WTC11 (cell line): ENCODE measurements around the gene GLRA1. TPM values are rescaled to one million over a fixed set of nuclear protein-coding genes. Genes with fewer than 3 reads are reported as not detected.

Experiments
- ATAC-seq: fragments of 200-7000 bp; cut with Tn5 transposase; 2 replicates; pipeline ENCODE4 v1.10.0; 2021; ENCODE audit warnings: mild to moderate bottlenecking, moderate library complexity
- CTCF ChIA-PET: fragments of 300-600 bp; sonication (Branson Sonifier 250); formaldehyde crosslinking; loops from one replicate; lab custom pipeline; 2021; ENCODE audit warnings: antibody characterized with exemption; lab: Charles Lee
- POLR2A ChIA-PET: fragments of 350-600 bp; sonication (Branson Sonifier 250); formaldehyde crosslinking; loops from one replicate; lab custom pipeline; 2021; ENCODE audit warnings: antibody characterized with exemption; lab: Charles Lee
- DNase-seq: peaks from one replicate; pipeline ENCODE4 v3.0.0; 2021; ENCODE audit warnings: low spot score
- H3K27ac Mint-ChIP-seq: 2 replicates; pipeline ENCODE4 v1.8.0; 2021; ENCODE audit warnings: mixed read lengths
- H3K27me3 Mint-ChIP-seq: 2 replicates; pipeline ENCODE4 v1.8.0; 2021; ENCODE audit warnings: low read depth, mild to moderate bottlenecking, moderate library complexity, mixed read lengths
- H3K36me3 Mint-ChIP-seq: 2 replicates; pipeline ENCODE4 v1.8.0; 2021; ENCODE audit warnings: mixed read lengths
- H3K4me1 Mint-ChIP-seq: 2 replicates; pipeline ENCODE4 v1.8.0; 2022; ENCODE audit warnings: mixed read lengths
- H3K4me3 Mint-ChIP-seq: 2 replicates; pipeline ENCODE4 v1.8.0; 2021; ENCODE audit warnings: mild to moderate bottlenecking, moderate library complexity, mixed read lengths
- H3K9me3 Mint-ChIP-seq: 2 replicates; pipeline ENCODE4 v1.8.0; 2021; ENCODE audit warnings: mixed read lengths
- CBFB ChIP-seq: sonication (generic); formaldehyde crosslinking; IDR thresholded peaks from 2 replicates; pipeline ENCODE4 v1.8.1; 2022; ENCODE audit warnings: mild to moderate bottlenecking, low read depth, missing genetic modification reagents
- CREB1 ChIP-seq: sonication (generic); formaldehyde crosslinking; IDR thresholded peaks from 2 replicates; pipeline ENCODE4 v1.8.0; 2023; ENCODE audit warnings: mild to moderate bottlenecking, missing genetic modification reagents
- ELF4 ChIP-seq: sonication (generic); formaldehyde crosslinking; IDR thresholded peaks from 2 replicates; pipeline ENCODE4 v1.8.1; 2022; ENCODE audit warnings: low read depth, mild to moderate bottlenecking, moderate library complexity, missing genetic modification reagents
- FOXK1 ChIP-seq: sonication (generic); formaldehyde crosslinking; IDR thresholded peaks from 2 replicates; pipeline ENCODE4 v1.8.0; 2022; ENCODE audit warnings: mild to moderate bottlenecking, moderate library complexity, missing genetic modification reagents
- FOXP1 ChIP-seq: sonication (generic); formaldehyde crosslinking; IDR thresholded peaks from 2 replicates; pipeline ENCODE4 v1.8.0; 2022; ENCODE audit warnings: missing genetic modification reagents, mild to moderate bottlenecking, moderate library complexity, borderline replicate concordance
- GRHL2 ChIP-seq: fragments of 250-450 bp; sonication (Bioruptor Pico); IDR thresholded peaks from 2 replicates; pipeline ENCODE4 v1.8.0; 2022; ENCODE audit warnings: mild to moderate bottlenecking, moderate library complexity; ENCODE audit not compliant: insufficient replicate concordance, severe bottlenecking
- GTF2I ChIP-seq: fragments of 250-450 bp; sonication (Bioruptor Pico); conservative IDR thresholded peaks from 2 replicates; pipeline ENCODE4 v1.4.0; 2021; ENCODE audit warnings: mild to moderate bottlenecking
- HMGA2 ChIP-seq: fragments of 250-450 bp; sonication (Bioruptor Pico); IDR thresholded peaks from 2 replicates; pipeline ENCODE4 v1.4.0; 2021; ENCODE audit warnings: mild to moderate bottlenecking, moderate library complexity
- NFATC4 ChIP-seq: fragments of 250-450 bp; sonication (Bioruptor Pico); IDR thresholded peaks from 2 replicates; pipeline ENCODE4 v1.9.0; 2021; ENCODE audit warnings: mild to moderate bottlenecking
- NR2C2 ChIP-seq: sonication (generic); formaldehyde crosslinking; IDR thresholded peaks from 2 replicates; pipeline ENCODE4 v1.8.0; 2022; ENCODE audit warnings: mild to moderate bottlenecking, missing genetic modification reagents
- SMAD3 ChIP-seq: sonication (generic); formaldehyde crosslinking; IDR thresholded peaks from 2 replicates; pipeline ENCODE4 v1.8.0; 2022; ENCODE audit warnings: missing genetic modification reagents, mild to moderate bottlenecking, borderline replicate concordance
- TCF7 ChIP-seq: sonication (generic); formaldehyde crosslinking; IDR thresholded peaks from 2 replicates; pipeline ENCODE4 v1.8.0; 2022; ENCODE audit warnings: mild to moderate bottlenecking, low read depth, missing genetic modification reagents, moderate library complexity
- TEAD1 ChIP-seq: sonication (generic); formaldehyde crosslinking; IDR thresholded peaks from 2 replicates; pipeline ENCODE4 v1.8.0; 2022; ENCODE audit warnings: mild to moderate bottlenecking, missing genetic modification reagents
- TP53 ChIP-seq: sonication (generic); formaldehyde crosslinking; IDR thresholded peaks from 2 replicates; pipeline ENCODE4 v1.8.1; 2023; ENCODE audit warnings: mild to moderate bottlenecking, missing genetic modification reagents
- ZNF121 ChIP-seq: sonication (generic); formaldehyde crosslinking; IDR thresholded peaks from 2 replicates; pipeline ENCODE4 v1.8.0; 2023; ENCODE audit warnings: missing genetic modification reagents
- ZNF232 ChIP-seq: sonication (generic); formaldehyde crosslinking; IDR thresholded peaks from 2 replicates; pipeline ENCODE4 v1.8.0; 2022; ENCODE audit warnings: mild to moderate bottlenecking, missing genetic modification reagents
- ZNF396 ChIP-seq: fragments of 250-450 bp; sonication (Bioruptor Pico); IDR thresholded peaks from 2 replicates; pipeline ENCODE4 v1.8.0; 2021; ENCODE audit warnings: mild to moderate bottlenecking, moderate library complexity, borderline replicate concordance
- ZNF423 ChIP-seq: fragments of 250-450 bp; sonication (Bioruptor Pico); IDR thresholded peaks from 2 replicates; pipeline ENCODE4 v2.1.2; 2022; ENCODE audit warnings: mild to moderate bottlenecking, moderate library complexity
- ZNF671 ChIP-seq: fragments of 250-450 bp; sonication (Bioruptor Pico); IDR thresholded peaks from 2 replicates; pipeline ENCODE4 v1.8.0; 2021; ENCODE audit warnings: mild to moderate bottlenecking
- total RNA-seq: library from RNA; stranded (reverse); gene quantifications from 3 replicates; pipeline ENCODE4 v1.2.3, GENCODE V29; 2021
- TF ChIP-seq, protein P1 (sequence below): sonication (generic); formaldehyde crosslinking; IDR thresholded peaks from 2 replicates; pipeline ENCODE4 v1.8.0; 2023; ENCODE audit warnings: missing genetic modification reagents, mild to moderate bottlenecking, borderline replicate concordance
- TF ChIP-seq, protein P2 (sequence below): fragments of 200-600 bp; IDR thresholded peaks from 2 replicates; pipeline ENCODE4 v1.8.0; 2022; ENCODE audit warnings: antibody characterized with exemption
- TF ChIP-seq, protein P3 (sequence below): sonication (generic); formaldehyde crosslinking; IDR thresholded peaks from 2 replicates; pipeline ENCODE4 v1.8.1; 2023; ENCODE audit warnings: mild to moderate bottlenecking, missing genetic modification reagents, moderate library complexity
- TF ChIP-seq, protein P4 (sequence below): sonication (generic); formaldehyde crosslinking; IDR thresholded peaks from 2 replicates; pipeline ENCODE4 v1.8.0; 2023; ENCODE audit warnings: mild to moderate bottlenecking, missing genetic modification reagents
- TF ChIP-seq, protein P5 (sequence below): fragments of 250-450 bp; sonication (Bioruptor Pico); IDR thresholded peaks from 2 replicates; pipeline ENCODE4 v2.1.2; 2022; ENCODE audit warnings: mild to moderate bottlenecking, moderate library complexity

GLRA1 gene
- total RNA-seq, 1 experiment from 2014 or later, result not detected

DNA sequence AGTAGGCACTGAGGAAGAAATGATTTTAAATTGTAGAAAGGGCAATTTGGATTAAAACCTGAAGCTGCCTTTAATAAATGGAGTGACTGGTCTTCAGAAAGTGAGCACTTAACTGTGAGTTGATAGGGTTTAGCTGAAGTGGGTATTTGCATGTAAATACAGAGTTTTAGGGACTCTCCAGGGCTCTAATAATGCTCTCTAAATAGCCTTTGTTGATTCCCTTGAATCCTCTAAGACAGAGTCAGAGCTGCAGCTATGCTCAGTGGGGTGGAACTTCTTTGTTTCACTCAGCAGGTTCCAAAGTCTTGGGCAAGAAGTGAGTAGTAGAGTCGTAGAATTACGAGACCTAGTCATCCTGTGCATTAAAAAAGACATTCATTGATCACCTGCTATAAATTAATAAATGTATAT is 21.4 kb downstream of the GLRA1 start:
- ATAC-seq (peak; percentile 97), DNase-seq (peak; percentile 40)
- Mint-ChIP-seq H3K27me3 (peaks cover 100% of the 10 kb centered on the region), H3K4me3 (no peak overlapping the region), H3K27ac (no peak overlapping the region), H3K9me3 (no peaks in the 10 kb centered on the region), H3K36me3 (no peaks in the 10 kb centered on the region), H3K4me1 (peaks cover 29% of the 10 kb centered on the region)
- TF ChIP-seq FOXK1 (CRISPR knock-in tag), result 0 out of 2 replicates have a peak, but pooled peaks have one; percentile 32
- TF ChIP-seq TP53, result no peak
- TF ChIP-seq, protein P1, sequence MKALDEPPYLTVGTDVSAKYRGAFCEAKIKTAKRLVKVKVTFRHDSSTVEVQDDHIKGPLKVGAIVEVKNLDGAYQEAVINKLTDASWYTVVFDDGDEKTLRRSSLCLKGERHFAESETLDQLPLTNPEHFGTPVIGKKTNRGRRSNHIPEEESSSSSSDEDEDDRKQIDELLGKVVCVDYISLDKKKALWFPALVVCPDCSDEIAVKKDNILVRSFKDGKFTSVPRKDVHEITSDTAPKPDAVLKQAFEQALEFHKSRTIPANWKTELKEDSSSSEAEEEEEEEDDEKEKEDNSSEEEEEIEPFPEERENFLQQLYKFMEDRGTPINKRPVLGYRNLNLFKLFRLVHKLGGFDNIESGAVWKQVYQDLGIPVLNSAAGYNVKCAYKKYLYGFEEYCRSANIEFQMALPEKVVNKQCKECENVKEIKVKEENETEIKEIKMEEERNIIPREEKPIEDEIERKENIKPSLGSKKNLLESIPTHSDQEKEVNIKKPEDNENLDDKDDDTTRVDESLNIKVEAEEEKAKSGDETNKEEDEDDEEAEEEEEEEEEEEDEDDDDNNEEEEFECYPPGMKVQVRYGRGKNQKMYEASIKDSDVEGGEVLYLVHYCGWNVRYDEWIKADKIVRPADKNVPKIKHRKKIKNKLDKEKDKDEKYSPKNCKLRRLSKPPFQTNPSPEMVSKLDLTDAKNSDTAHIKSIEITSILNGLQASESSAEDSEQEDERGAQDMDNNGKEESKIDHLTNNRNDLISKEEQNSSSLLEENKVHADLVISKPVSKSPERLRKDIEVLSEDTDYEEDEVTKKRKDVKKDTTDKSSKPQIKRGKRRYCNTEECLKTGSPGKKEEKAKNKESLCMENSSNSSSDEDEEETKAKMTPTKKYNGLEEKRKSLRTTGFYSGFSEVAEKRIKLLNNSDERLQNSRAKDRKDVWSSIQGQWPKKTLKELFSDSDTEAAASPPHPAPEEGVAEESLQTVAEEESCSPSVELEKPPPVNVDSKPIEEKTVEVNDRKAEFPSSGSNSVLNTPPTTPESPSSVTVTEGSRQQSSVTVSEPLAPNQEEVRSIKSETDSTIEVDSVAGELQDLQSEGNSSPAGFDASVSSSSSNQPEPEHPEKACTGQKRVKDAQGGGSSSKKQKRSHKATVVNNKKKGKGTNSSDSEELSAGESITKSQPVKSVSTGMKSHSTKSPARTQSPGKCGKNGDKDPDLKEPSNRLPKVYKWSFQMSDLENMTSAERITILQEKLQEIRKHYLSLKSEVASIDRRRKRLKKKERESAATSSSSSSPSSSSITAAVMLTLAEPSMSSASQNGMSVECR, result no peak
- TF ChIP-seq NFATC4, result no peak
- no peak for TF ChIP-seq SMAD3
- no peak; the same call in 1 of the 2 replicates for TF ChIP-seq GTF2I (CRISPR knock-in tag)
- TF ChIP-seq, protein P2, sequence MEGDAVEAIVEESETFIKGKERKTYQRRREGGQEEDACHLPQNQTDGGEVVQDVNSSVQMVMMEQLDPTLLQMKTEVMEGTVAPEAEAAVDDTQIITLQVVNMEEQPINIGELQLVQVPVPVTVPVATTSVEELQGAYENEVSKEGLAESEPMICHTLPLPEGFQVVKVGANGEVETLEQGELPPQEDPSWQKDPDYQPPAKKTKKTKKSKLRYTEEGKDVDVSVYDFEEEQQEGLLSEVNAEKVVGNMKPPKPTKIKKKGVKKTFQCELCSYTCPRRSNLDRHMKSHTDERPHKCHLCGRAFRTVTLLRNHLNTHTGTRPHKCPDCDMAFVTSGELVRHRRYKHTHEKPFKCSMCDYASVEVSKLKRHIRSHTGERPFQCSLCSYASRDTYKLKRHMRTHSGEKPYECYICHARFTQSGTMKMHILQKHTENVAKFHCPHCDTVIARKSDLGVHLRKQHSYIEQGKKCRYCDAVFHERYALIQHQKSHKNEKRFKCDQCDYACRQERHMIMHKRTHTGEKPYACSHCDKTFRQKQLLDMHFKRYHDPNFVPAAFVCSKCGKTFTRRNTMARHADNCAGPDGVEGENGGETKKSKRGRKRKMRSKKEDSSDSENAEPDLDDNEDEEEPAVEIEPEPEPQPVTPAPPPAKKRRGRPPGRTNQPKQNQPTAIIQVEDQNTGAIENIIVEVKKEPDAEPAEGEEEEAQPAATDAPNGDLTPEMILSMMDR, result no peak
- TF ChIP-seq ZNF232 (CRISPR knock-in tag), result no peak
- no peak for TF ChIP-seq HMGA2
- no peak for TF ChIP-seq ZNF121 (CRISPR knock-in tag)
- TF ChIP-seq GRHL2 (CRISPR knock-in tag), result no peak
- no peak for TF ChIP-seq CREB1 (CRISPR knock-in tag)
- peak; percentile 67 for TF ChIP-seq ZNF423 (CRISPR knock-in tag)
- TF ChIP-seq FOXP1 (CRISPR knock-in tag), result no peak
- peak; percentile 39; the same call in 1 of the 2 replicates for TF ChIP-seq TEAD1
- TF ChIP-seq, protein P3, sequence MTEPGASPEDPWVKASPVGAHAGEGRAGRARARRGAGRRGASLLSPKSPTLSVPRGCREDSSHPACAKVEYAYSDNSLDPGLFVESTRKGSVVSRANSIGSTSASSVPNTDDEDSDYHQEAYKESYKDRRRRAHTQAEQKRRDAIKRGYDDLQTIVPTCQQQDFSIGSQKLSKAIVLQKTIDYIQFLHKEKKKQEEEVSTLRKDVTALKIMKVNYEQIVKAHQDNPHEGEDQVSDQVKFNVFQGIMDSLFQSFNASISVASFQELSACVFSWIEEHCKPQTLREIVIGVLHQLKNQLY (CRISPR knock-in tag), result no peak
- TF ChIP-seq NR2C2 (CRISPR knock-in tag), result no peak
- POLR2A ChIA-PET, result interaction anchor here (1.0 kb wide), 1 partner anchor 15 kb away, joined by 3 read pairs; no protein-coding TSS in a partner anchor
- CTCF ChIA-PET, result interaction anchor here (0.7 to 2.1 kb wide), 6 partner anchors 14 to 446 kb away, joined by 3 to 9 read pairs (median 6); partner anchors contain the start of gene GLRA1

DNA sequence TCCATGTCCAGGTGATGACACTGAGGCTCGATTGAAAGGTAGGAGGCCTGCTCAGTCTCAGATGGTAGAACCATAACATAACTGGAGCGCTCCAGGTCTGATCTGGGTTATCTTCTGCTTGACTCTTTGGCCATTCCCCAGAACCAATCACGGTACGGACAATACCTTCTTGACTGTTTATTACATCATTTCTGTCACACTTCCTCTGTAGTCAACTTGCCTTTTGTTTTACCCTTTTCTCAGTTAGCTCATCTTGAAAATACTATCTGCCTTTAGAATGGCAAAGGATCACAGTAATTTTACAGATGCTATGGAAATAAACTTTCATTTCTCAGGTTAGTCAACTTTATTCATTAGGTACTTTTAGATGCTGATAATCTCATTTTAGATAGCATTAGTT is 22.4 kb downstream of the GLRA1 start:
- ChIA-PET CTCF (interaction anchor here (2.1 kb wide), 1 partner anchor 241 kb away, joined by 9 read pairs; no protein-coding TSS in a partner anchor), POLR2A (no interaction called here)
- ATAC-seq (no peak), DNase-seq (no peak)
- Mint-ChIP-seq H3K36me3 (no peaks in the 10 kb centered on the region), H3K27me3 (peaks cover 100% of the 10 kb centered on the region), H3K4me1 (peaks cover 29% of the 10 kb centered on the region), H3K27ac (no peak overlapping the region), H3K4me3 (no peak overlapping the region), H3K9me3 (no peaks in the 10 kb centered on the region)
- TF ChIP-seq, protein P2, result no peak
- TF ChIP-seq FOXP1 (CRISPR knock-in tag) (no peak), ZNF671 (CRISPR knock-in tag) (no peak), HMGA2 (no peak), ELF4 (CRISPR knock-in tag) (no peak), CBFB (CRISPR knock-in tag) (no peak), ZNF396 (CRISPR knock-in tag) (no peak), TCF7 (CRISPR knock-in tag) (no peak)
- TF ChIP-seq, protein P4, sequence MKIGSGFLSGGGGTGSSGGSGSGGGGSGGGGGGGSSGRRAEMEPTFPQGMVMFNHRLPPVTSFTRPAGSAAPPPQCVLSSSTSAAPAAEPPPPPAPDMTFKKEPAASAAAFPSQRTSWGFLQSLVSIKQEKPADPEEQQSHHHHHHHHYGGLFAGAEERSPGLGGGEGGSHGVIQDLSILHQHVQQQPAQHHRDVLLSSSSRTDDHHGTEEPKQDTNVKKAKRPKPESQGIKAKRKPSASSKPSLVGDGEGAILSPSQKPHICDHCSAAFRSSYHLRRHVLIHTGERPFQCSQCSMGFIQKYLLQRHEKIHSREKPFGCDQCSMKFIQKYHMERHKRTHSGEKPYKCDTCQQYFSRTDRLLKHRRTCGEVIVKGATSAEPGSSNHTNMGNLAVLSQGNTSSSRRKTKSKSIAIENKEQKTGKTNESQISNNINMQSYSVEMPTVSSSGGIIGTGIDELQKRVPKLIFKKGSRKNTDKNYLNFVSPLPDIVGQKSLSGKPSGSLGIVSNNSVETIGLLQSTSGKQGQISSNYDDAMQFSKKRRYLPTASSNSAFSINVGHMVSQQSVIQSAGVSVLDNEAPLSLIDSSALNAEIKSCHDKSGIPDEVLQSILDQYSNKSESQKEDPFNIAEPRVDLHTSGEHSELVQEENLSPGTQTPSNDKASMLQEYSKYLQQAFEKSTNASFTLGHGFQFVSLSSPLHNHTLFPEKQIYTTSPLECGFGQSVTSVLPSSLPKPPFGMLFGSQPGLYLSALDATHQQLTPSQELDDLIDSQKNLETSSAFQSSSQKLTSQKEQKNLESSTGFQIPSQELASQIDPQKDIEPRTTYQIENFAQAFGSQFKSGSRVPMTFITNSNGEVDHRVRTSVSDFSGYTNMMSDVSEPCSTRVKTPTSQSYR, result no peak
- TF ChIP-seq, protein P5, sequence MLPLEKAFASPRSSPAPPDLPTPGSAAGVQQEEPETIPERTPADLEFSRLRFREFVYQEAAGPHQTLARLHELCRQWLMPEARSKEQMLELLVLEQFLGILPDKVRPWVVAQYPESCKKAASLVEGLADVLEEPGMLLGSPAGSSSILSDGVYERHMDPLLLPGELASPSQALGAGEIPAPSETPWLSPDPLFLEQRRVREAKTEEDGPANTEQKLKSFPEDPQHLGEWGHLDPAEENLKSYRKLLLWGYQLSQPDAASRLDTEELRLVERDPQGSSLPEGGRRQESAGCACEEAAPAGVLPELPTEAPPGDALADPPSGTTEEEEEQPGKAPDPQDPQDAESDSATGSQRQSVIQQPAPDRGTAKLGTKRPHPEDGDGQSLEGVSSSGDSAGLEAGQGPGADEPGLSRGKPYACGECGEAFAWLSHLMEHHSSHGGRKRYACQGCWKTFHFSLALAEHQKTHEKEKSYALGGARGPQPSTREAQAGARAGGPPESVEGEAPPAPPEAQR (CRISPR knock-in tag), result no peak
